ENCODE data around the gene EXOC3L4.

EXOC3L4 gene

DNA sequence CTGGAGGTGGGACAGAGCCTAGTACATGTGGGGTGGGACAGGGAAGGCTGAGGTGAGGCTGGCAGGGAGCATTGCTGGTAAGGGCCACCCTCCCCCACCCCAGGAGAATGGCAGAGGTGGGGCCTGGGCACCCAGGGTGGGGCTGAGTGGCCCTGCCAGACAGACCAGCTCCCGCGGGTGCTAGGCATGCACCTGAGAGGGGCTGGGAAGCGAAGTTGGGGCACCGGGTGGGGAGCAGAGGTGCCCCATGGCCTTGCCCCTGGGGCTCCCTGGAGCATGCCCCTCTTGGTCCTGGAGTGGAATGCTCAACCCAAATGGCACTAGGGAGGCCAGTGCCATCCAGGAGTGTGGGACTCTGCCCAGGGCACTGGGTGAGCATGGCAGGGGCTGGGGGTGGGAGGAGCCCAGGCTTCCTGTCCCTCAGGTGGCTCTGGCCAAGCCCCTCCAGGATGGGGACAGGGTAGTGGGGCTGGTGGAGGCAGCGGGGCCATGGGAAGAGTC, 30.0 kb downstream of the EXOC3L4 start:
- H3K27ac ChIP-seq (ENCODE audit: low read length) = no peak overlapping the region
- H3K9ac ChIP-seq (ENCODE audit: low read length in 2 of 2) = peak overlapping the region in 1 of 2 donors; percentile 60
- peaks cover 32 to 37% of the 10 kb centered on the region in 2 donors for H3K27me3 ChIP-seq (ENCODE audit: control insufficient read depth in 1 of 2, insufficient read depth in 2 of 2, low read length in 2 of 2)
- peak overlapping the region; percentile 49 to 68 for H3K4me3 ChIP-seq (ENCODE audit: low read length in 2 of 2)
- H3K9me3 ChIP-seq (ENCODE audit: control insufficient read depth in 2 of 2, low read length in 2 of 2) = no peaks in the 10 kb centered on the region
- no peaks in the 10 kb centered on the region for H3K36me3 ChIP-seq (ENCODE audit: control insufficient read depth in 2 of 2, insufficient read depth in 2 of 2, low read length in 2 of 2)
- peaks cover 76% of the 10 kb centered on the region for H3K4me1 ChIP-seq (ENCODE audit: control insufficient read depth, insufficient read depth, low read length)

DNA sequence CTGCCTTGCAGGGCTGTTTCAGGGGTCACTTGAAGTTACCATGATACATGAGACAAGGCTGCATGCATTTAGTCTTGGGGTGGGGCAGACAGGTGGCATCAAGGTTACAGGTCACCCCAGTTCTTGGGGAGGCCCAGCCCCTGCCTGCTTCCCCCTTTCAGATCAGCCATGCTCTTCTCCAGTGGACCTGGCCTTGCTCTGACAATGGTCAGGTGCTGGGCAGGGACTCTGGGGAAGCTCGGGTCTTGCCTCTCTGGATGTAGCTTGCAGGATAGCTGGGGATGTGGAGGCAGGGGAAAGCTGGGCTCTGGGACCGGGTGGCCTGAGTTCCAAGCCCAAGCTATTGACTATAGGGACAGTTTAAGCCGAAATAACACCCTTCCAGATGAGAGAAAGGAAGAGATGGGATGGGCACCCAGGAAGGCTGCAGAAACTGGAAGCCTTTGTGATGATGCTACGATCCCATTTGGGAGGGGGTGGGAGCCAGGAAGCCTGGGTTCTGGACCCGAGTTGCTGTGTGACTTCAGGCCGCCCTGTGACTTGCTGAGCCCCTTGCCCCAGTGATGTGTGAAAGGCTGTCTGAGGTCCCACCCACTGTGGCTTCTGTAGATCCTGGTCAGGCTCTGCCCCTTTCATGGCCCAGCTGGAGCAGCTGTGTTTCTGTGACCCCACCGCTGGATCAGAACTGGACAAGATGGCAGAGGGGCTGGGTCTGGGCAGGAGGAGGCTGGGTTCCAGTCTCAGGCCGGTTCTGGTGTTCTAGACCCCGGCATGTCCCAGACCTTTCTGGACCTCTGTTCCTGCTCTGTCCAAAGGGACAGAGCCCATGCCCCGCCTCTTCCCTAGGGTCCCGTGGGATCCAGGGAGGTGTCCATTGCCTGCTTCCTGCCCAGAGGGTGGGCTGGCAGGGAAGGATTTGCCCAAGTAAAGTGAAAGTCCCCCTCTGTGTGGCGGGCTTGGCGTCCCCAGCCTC, 30.9 kb downstream of the EXOC3L4 start:
- Histone ChIP-seq H3K9me3 (ENCODE audit: control insufficient read depth in 2 of 2, low read length in 2 of 2) (no peaks in the 10 kb centered on the region), H3K9ac (ENCODE audit: low read length in 2 of 2) (no peak overlapping the region), H3K4me3 (ENCODE audit: low read length in 2 of 2) (peak overlapping the region; percentile 30 to 68), H3K4me1 (ENCODE audit: control insufficient read depth, insufficient read depth, low read length) (peaks cover 82% of the 10 kb centered on the region), H3K27me3 (ENCODE audit: control insufficient read depth in 1 of 2, insufficient read depth in 2 of 2, low read length in 2 of 2) (peaks cover 32 to 37% of the 10 kb centered on the region in 2 donors), H3K27ac (ENCODE audit: low read length) (no peak overlapping the region), H3K36me3 (ENCODE audit: control insufficient read depth in 2 of 2, insufficient read depth in 2 of 2, low read length in 2 of 2) (no peaks in the 10 kb centered on the region)

DNA sequence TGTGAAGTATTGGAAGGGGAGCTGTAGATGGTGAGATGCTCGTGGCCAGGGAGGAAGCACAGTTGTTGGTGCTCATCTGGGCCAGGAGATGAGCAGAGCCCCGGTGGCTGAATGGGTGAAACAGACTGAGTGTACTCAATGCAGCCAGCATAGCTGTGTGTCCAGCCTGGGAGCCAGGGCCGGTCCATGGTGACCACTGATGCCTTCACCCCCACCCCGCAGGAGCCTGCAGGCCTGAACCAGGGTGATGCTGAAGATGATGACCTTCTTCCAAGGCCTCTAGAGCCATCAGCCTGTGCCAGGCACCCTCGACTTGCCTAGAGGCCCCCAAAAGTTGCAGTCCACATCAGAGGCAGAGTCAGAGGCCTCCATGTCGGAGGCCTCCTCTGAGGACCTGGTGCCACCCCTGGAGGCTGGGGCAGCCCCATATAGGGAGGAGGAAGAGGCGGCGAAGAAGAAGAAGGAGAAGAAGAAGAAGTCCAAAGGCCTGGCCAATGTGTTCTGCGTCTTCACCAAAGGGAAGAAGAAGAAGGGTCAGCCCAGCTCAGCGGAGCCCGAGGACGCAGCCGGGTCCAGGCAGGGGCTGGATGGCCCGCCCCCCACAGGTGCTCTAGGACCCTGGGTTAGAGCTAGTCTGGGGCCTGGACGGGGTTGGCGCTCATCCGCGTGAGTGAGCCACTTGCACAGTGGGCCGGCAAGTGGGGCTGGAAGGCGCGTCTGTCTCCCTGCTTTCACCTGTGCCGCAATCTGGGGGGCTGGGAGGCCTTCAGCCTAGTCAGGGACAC, 31.8 kb downstream of the EXOC3L4 start:
- peak overlapping the region; percentile 46 to 68 for H3K4me3 ChIP-seq (ENCODE audit: low read length in 2 of 2)

GRCh38 chr14:103126873-103127304, 32.4 kb downstream of the EXOC3L4 start:
- Histone ChIP-seq H3K9me3 (ENCODE audit: control insufficient read depth in 2 of 2, low read length in 2 of 2) (no peaks in the 10 kb centered on the region), H3K36me3 (ENCODE audit: control insufficient read depth in 2 of 2, insufficient read depth in 2 of 2, low read length in 2 of 2) (no peaks in the 10 kb centered on the region), H3K27ac (ENCODE audit: low read length) (no peak overlapping the region), H3K9ac (ENCODE audit: low read length in 2 of 2) (peak overlapping the region in 1 of 2 donors; percentile 45), H3K27me3 (ENCODE audit: control insufficient read depth in 1 of 2, insufficient read depth in 2 of 2, low read length in 2 of 2) (peaks cover 27 to 32% of the 10 kb centered on the region in 2 donors), H3K4me3 (ENCODE audit: low read length in 2 of 2) (peak overlapping the region; percentile 46 to 63), H3K4me1 (ENCODE audit: control insufficient read depth, insufficient read depth, low read length) (peaks cover 83% of the 10 kb centered on the region)

More for the DNA sequence above, 31.8 kb downstream of the EXOC3L4 start:
- Histone ChIP-seq H3K27ac (ENCODE audit: low read length) (no peak overlapping the region), H3K9ac (ENCODE audit: low read length in 2 of 2) (peak overlapping the region in 1 of 2 donors; percentile 45), H3K4me1 (ENCODE audit: control insufficient read depth, insufficient read depth, low read length) (peaks cover 87% of the 10 kb centered on the region), H3K27me3 (ENCODE audit: control insufficient read depth in 1 of 2, insufficient read depth in 2 of 2, low read length in 2 of 2) (peaks cover 29 to 36% of the 10 kb centered on the region in 2 donors), H3K36me3 (ENCODE audit: control insufficient read depth in 2 of 2, insufficient read depth in 2 of 2, low read length in 2 of 2) (no peaks in the 10 kb centered on the region), H3K9me3 (ENCODE audit: control insufficient read depth in 2 of 2, low read length in 2 of 2) (no peaks in the 10 kb centered on the region)

- Histone ChIP-seq H3K27ac (ENCODE audit: low read length) (no peak overlapping the region), H3K9ac (ENCODE audit: low read length in 2 of 2) (no peak overlapping the region), H3K4me3 (ENCODE audit: low read length in 2 of 2) (peak overlapping the region in 1 of 2 donors; percentile 52), H3K9me3 (ENCODE audit: control insufficient read depth in 2 of 2, low read length in 2 of 2) (no peaks in the 10 kb centered on the region), H3K27me3 (ENCODE audit: control insufficient read depth in 1 of 2, insufficient read depth in 2 of 2, low read length in 2 of 2) (peaks cover 25 to 28% of the 10 kb centered on the region in 2 donors), H3K4me1 (ENCODE audit: control insufficient read depth, insufficient read depth, low read length) (peaks cover 79% of the 10 kb centered on the region), H3K36me3 (ENCODE audit: control insufficient read depth in 2 of 2, insufficient read depth in 2 of 2, low read length in 2 of 2) (no peaks in the 10 kb centered on the region)
Measured at GRCh38 chr14:103127356-103127755, 32.8 kb downstream of the EXOC3L4 start.

GRCh38 chr14:103127861-103128598, 33.5 kb downstream of the EXOC3L4 start:
- no peak overlapping the region for H3K27ac ChIP-seq (ENCODE audit: low read length)
- H3K9me3 ChIP-seq (ENCODE audit: control insufficient read depth in 2 of 2, low read length in 2 of 2) = no peaks in the 10 kb centered on the region
- peaks cover 0 to 4% of the 10 kb centered on the region in 2 donors for H3K36me3 ChIP-seq (ENCODE audit: control insufficient read depth in 2 of 2, insufficient read depth in 2 of 2, low read length in 2 of 2)
- H3K27me3 ChIP-seq (ENCODE audit: control insufficient read depth in 1 of 2, insufficient read depth in 2 of 2, low read length in 2 of 2) = peaks cover 20 to 21% of the 10 kb centered on the region in 2 donors
- H3K4me3 ChIP-seq (ENCODE audit: low read length in 2 of 2) = no peak overlapping the region
- H3K4me1 ChIP-seq (ENCODE audit: control insufficient read depth, insufficient read depth, low read length) = peaks cover 72% of the 10 kb centered on the region
- no peak overlapping the region for H3K9ac ChIP-seq (ENCODE audit: low read length in 2 of 2)

DNA sequence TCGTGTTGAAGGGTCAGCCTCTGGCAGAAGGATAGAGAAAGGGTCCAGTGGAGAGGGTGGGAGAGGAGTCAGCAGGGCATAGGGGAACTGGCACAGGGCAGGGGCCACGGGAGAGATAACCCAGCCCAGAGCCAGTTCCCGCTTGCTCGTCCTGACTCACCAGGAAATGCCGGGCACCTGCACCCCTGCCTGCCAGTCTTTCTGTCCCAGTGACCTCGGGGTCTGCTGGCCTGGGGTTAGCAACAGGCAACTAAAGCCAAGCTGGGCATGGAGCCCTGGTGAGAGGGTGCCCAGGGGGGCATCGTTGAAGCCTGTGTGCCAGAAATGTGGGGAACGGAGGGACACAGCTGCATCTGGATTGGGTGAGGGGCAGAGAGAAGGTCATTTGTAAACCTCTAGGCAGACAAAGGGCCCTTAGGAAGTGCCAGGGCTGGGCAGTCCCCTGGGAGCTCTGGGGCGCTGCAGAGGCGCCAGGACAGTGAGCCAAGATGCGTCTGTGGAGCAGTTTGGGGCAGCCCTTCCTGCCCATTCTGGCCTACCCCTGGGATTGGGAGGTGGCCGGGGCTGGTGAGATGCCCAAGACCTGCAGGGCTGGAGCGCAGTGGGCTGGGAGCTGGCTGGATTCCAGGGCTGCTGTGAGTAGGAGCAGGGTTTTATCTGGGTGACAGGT, 34.2 kb downstream of the EXOC3L4 start:
- no peak overlapping the region for H3K27ac ChIP-seq (ENCODE audit: low read length)
- no peak overlapping the region for H3K4me3 ChIP-seq (ENCODE audit: low read length in 2 of 2)
- H3K4me1 ChIP-seq (ENCODE audit: control insufficient read depth, insufficient read depth, low read length) = peaks cover 67% of the 10 kb centered on the region

DNA sequence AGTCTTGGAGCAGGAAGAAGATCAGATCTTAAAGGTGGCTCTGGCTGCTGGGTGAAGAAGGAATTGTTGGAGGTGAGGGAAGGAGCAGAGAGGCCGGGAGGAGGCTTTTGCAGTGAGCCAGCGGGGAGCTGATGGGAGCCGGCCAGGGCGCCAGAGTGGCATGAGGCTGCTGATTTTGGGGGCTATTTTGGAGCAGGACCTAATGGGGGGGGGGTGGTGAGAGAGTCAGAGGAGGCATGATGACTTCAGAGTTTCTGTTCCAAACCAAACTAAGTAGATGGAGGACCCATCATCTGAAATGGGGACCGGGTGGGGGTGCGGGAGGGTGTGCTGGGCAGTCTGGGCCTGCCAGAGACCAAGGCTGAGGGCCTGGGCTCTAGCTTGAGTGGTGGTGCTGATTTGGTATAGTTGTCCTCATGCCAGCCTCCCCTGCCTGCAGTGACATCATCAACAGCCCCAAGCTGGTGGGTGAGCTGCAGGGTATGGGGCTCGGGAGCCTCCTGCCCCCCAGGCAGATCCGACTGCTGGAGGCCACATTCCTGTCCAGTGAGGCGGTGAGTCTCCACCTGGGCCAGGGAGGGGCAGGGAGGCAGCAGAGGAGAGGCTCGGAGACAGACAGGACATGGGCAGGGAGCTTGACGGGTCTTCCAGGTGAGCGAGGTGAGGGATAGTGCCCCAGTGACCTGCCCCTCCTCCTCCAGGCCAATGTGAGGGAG, 34.9 kb downstream of the EXOC3L4 start:
- no peak overlapping the region for H3K4me3 ChIP-seq (ENCODE audit: low read length in 2 of 2)
- peaks cover 5 to 7% of the 10 kb centered on the region in 2 donors for H3K36me3 ChIP-seq (ENCODE audit: control insufficient read depth in 2 of 2, insufficient read depth in 2 of 2, low read length in 2 of 2)
- no peak overlapping the region for H3K27ac ChIP-seq (ENCODE audit: low read length)
- H3K9me3 ChIP-seq (ENCODE audit: control insufficient read depth in 2 of 2, low read length in 2 of 2) = no peaks in the 10 kb centered on the region
- peaks cover 8 to 12% of the 10 kb centered on the region in 2 donors for H3K27me3 ChIP-seq (ENCODE audit: control insufficient read depth in 1 of 2, insufficient read depth in 2 of 2, low read length in 2 of 2)
- no peak overlapping the region for H3K9ac ChIP-seq (ENCODE audit: low read length in 2 of 2)
- H3K4me1 ChIP-seq (ENCODE audit: control insufficient read depth, insufficient read depth, low read length) = peaks cover 61% of the 10 kb centered on the region

More for the DNA sequence above, 34.2 kb downstream of the EXOC3L4 start:
- H3K9ac ChIP-seq (ENCODE audit: low read length in 2 of 2) = no peak overlapping the region
- H3K9me3 ChIP-seq (ENCODE audit: control insufficient read depth in 2 of 2, low read length in 2 of 2) = no peaks in the 10 kb centered on the region
- peaks cover 2 to 5% of the 10 kb centered on the region in 2 donors for H3K36me3 ChIP-seq (ENCODE audit: control insufficient read depth in 2 of 2, insufficient read depth in 2 of 2, low read length in 2 of 2)
- peaks cover 15 to 19% of the 10 kb centered on the region in 2 donors for H3K27me3 ChIP-seq (ENCODE audit: control insufficient read depth in 1 of 2, insufficient read depth in 2 of 2, low read length in 2 of 2)

DNA sequence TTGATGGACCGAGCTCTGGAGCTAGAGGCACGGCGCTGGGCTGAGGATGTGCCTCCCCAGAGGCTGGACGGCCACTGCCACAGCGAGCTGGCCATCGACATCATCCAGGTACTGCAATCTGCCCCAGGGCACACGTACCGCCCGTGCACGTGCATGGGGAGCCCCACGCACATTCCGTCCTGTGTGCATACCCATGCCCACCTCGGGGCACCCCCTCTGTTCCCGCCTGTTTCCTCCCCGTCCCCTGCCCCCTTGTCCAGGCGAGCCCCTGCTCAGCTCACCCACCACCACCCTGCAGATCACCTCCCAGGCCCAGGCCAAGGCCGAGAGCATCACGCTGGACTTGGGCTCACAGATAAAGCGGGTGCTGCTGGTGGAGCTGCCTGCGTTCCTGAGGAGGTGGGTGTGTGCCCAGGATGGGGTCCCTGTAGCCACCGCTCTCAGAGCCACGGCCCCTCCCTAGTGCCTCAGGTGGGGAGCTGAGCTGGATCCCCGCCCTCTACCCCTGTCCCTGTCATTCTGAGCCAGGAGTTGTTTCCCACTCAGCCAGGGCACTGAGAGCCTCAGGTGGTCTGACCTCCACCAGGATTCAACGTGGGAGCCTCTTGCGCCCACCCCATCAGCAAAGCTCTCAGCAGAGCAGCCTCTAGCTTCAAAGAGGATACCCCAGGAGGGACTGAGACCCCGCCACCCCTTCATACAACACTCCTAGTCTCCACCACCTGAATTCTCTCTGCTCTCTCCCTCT, 35.7 kb downstream of the EXOC3L4 start:
- peak overlapping the region in 1 of 2 donors; percentile 44 for H3K4me3 ChIP-seq (ENCODE audit: low read length in 2 of 2)
- peaks cover 5 to 7% of the 10 kb centered on the region in 2 donors for H3K36me3 ChIP-seq (ENCODE audit: control insufficient read depth in 2 of 2, insufficient read depth in 2 of 2, low read length in 2 of 2)
- H3K27ac ChIP-seq (ENCODE audit: low read length) = no peak overlapping the region
- H3K9ac ChIP-seq (ENCODE audit: low read length in 2 of 2) = no peak overlapping the region
- peaks cover 53% of the 10 kb centered on the region for H3K4me1 ChIP-seq (ENCODE audit: control insufficient read depth, insufficient read depth, low read length)
- H3K27me3 ChIP-seq (ENCODE audit: control insufficient read depth in 1 of 2, insufficient read depth in 2 of 2, low read length in 2 of 2) = peaks cover 6 to 7% of the 10 kb centered on the region in 2 donors
- H3K9me3 ChIP-seq (ENCODE audit: control insufficient read depth in 2 of 2, low read length in 2 of 2) = no peaks in the 10 kb centered on the region

Measured in stomach smooth muscle (tissue), 2 donors.